GM12874 (cell line): ENCODE results near the gene NRG3.

ENCODE experiments used
- TF ChIP-seq, protein P1 (sequence below): IDR thresholded peaks from 2 replicates; pipeline ENCODE4 v1.5.1; 2011; ENCODE audit warnings: low read depth, mild to moderate bottlenecking, control low read depth, low read length, moderate library complexity; ENCODE audit not compliant: insufficient read depth

The NRG3 gene

DNA sequence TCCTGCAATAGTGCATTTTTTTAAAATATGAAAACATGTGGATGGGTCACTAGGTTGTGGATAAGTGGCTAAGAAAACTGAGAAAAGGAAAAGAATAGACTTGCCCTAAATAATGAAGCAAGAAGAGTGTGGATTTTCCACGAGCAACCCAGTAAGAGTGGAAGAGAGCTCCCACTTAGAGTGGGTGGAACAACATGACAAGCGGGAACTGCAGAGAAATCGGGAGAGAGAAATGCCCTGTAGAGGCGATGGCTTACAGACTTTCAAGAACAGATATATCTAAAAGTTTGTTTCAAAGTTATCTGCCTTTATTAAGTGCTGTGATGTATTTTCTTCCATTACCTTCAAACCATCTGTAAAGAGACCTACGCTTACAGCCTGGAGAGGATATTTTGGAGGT is 26.1 kb upstream of the NRG3 start:
- TF ChIP-seq, protein P1, sequence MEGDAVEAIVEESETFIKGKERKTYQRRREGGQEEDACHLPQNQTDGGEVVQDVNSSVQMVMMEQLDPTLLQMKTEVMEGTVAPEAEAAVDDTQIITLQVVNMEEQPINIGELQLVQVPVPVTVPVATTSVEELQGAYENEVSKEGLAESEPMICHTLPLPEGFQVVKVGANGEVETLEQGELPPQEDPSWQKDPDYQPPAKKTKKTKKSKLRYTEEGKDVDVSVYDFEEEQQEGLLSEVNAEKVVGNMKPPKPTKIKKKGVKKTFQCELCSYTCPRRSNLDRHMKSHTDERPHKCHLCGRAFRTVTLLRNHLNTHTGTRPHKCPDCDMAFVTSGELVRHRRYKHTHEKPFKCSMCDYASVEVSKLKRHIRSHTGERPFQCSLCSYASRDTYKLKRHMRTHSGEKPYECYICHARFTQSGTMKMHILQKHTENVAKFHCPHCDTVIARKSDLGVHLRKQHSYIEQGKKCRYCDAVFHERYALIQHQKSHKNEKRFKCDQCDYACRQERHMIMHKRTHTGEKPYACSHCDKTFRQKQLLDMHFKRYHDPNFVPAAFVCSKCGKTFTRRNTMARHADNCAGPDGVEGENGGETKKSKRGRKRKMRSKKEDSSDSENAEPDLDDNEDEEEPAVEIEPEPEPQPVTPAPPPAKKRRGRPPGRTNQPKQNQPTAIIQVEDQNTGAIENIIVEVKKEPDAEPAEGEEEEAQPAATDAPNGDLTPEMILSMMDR: no peak

GRCh38 chr10:81862596-81862995 is 12.4 kb upstream of the NRG3 start:
- TF ChIP-seq, protein P1: no peak

- TF ChIP-seq, protein P1: no peak
Measured at GRCh38 chr10:81863771-81864170, 11.2 kb upstream of the NRG3 start.

GRCh38 chr10:81865581-81865980 is 9.4 kb upstream of the NRG3 start:
- TF ChIP-seq, protein P1: no peak

- TF ChIP-seq, protein P1: no peak
Measured at GRCh38 chr10:81866753-81867152, 8.2 kb upstream of the NRG3 start.

- TF ChIP-seq, protein P1: no peak
Measured at GRCh38 chr10:81870472-81870871, 4.5 kb upstream of the NRG3 start.

- TF ChIP-seq, protein P1: no peak
Measured at GRCh38 chr10:81871558-81871957, 3.4 kb upstream of the NRG3 start.
